HepG2 (cell line): ENCODE data around the gene CCDC142. TPM values are rescaled to one million over a fixed set of nuclear protein-coding genes. Genes with fewer than 3 reads are reported as not detected.
A peak's percentile ranks its signal among the peaks of the same experiment; 100 is the strongest.
"Not testable (repeated sequence)": the region's sequence is repeated elsewhere in the genome, so short reads cannot be mapped to it uniquely, and the experiment has no call there.

Experiments
- ATAC-seq: fragments of 200-7000 bp; cut with Tn5 transposase; 3 replicates; pipeline ENCODE4 v1.9.1; 2020; ENCODE audit warnings: mild to moderate bottlenecking, moderate library complexity
- BruUV-seq: library from RNA; stranded (reverse); fragments of 400-500 nt; replicated peaks from 2 replicates; lab custom pipeline; 2021; lab: Mats Ljungman, UMichigan
- CTCF ChIA-PET: fragments of 300-600 bp; formaldehyde crosslinking; extraction: SDS; loops from one replicate; lab custom pipeline; 2021; ENCODE audit warnings: low total read pairs, inconsistent platforms, low intra/inter-chr PET ratio; lab: Yijun Ruan, JAX
- POLR2A ChIA-PET: fragments of 350-600 bp; sonication (Branson Sonifier 250); formaldehyde crosslinking; loops from one replicate; lab custom pipeline; 2020; ENCODE audit warnings: antibody characterized with exemption, inconsistent platforms; lab: Yijun Ruan, JAX
- DNase-seq: peaks from one replicate; pipeline ENCODE4 v3.0.0-alpha.2; 2015; ENCODE audit warnings: low spot score
- FAIRE-seq: peaks from 3 replicates; lab custom pipeline; 2011; peaks lifted over from hg19 to GRCh38; lab: Jason Lieb, UNC
- H2AFZ ChIP-seq: one replicate; pipeline ENCODE4 v1.6.1; 2011; ENCODE audit warnings: low read length, inconsistent platforms
- H3K27ac ChIP-seq: fragments of 300-600 bp; 3 replicates; pipeline ENCODE4 v1.8.0; 2011; ENCODE audit warnings: mixed run types, mild to moderate bottlenecking, mixed read lengths, low read length, inconsistent platforms; ENCODE audit not compliant: insufficient read depth; ENCODE audit errors: extremely low read length
- H3K27me3 ChIP-seq, 2 experiments: fragments of 200-600 bp in 1 of 2; 2 replicates in 1 of 2; 3 replicates in 1 of 2; pipeline versions ENCODE4 v1.6.0 to v1.8.0; 2011; ENCODE audit warnings: low read length in 2 of 2, mild to moderate bottlenecking in 2 of 2, moderate library complexity in 2 of 2, inconsistent platforms in 1 of 2; ENCODE audit not compliant: insufficient read depth in 2 of 2, control insufficient read depth in 1 of 2
- H3K36me3 ChIP-seq, 2 experiments: fragments of 200-600 bp in 1 of 2; replicated peaks in 1 of 2; 2 replicates in 1 of 2; 3 replicates in 1 of 2; pipeline versions ENCODE4 v1.5.1 to v1.8.0; 2011; ENCODE audit warnings: low read length in 2 of 2, inconsistent platforms in 1 of 2; ENCODE audit not compliant: insufficient read depth in 2 of 2, control insufficient read depth in 1 of 2
- H3K4me1 ChIP-seq: 2 replicates; pipeline ENCODE4 v1.5.1; 2012; ENCODE audit warnings: low read length, inconsistent platforms; ENCODE audit not compliant: insufficient read depth
- H3K4me2 ChIP-seq: 2 replicates; pipeline ENCODE4 v1.6.0; 2011; ENCODE audit warnings: low read depth, low read length, inconsistent platforms
- H3K4me3 ChIP-seq, 3 experiments: fragments of 200-600 bp in 1 of 3; sonication (generic), shearing (Covaris generic) in 1 of 3; replicated peaks in 1 of 3; 2 replicates each; pipeline ENCODE4 v1.5.1; 2011 to 2016; ENCODE audit warnings: low read length in 3 of 3, inconsistent platforms in 2 of 3, low read depth in 2 of 3, mild to moderate bottlenecking in 2 of 3, control low read depth in 1 of 3, mixed read lengths in 1 of 3; ENCODE audit not compliant: insufficient read depth in 1 of 3
- H3K79me2 ChIP-seq: one replicate; pipeline ENCODE4 v1.6.1; 2011; ENCODE audit warnings: low read length, inconsistent platforms; ENCODE audit not compliant: insufficient read depth
- H3K9ac ChIP-seq: 2 replicates; pipeline ENCODE4 v1.6.0; 2011; ENCODE audit warnings: mild to moderate bottlenecking, low read depth, low read length, inconsistent platforms; ENCODE audit not compliant: insufficient read depth
- H3K9me3 ChIP-seq: 2 replicates; pipeline ENCODE4 v1.5.1; 2012; ENCODE audit warnings: mild to moderate bottlenecking, low read length
- H4K20me1 ChIP-seq: 2 replicates; pipeline ENCODE4 v1.6.0; 2011; ENCODE audit warnings: inconsistent platforms, mild to moderate bottlenecking, low read length, moderate library complexity; ENCODE audit not compliant: insufficient read depth
- CHD4 ChIP-seq: fragments of 200-600 bp; sonication (generic); IDR thresholded peaks from 2 replicates; pipeline ENCODE4 v1.7.0; 2017; ENCODE audit warnings: mild to moderate bottlenecking, low read length, borderline replicate concordance
- CREM ChIP-seq, 2 experiments: sonication (generic) in 1 of 2; formaldehyde crosslinking in 1 of 2; IDR thresholded peaks; 2 replicates each; pipeline versions ENCODE4 v1.4.0 to v1.6.1; 2016 to 2020; ENCODE audit warnings: antibody characterized with exemption in 1 of 2, mild to moderate bottlenecking in 1 of 2, missing genetic modification reagents in 1 of 2
- TCF7 ChIP-seq: sonication (generic); IDR thresholded peaks from 2 replicates; pipeline ENCODE4 v1.6.1; 2016; ENCODE audit warnings: antibody characterized with exemption, low read depth
- ZMYM3 ChIP-seq: sonication (generic); formaldehyde crosslinking; IDR thresholded peaks from 2 replicates; pipeline ENCODE4 v1.5.1; 2020; ENCODE audit warnings: mild to moderate bottlenecking, missing genetic modification reagents
- ZNF121 ChIP-seq: sonication (generic); formaldehyde crosslinking; IDR thresholded peaks from 2 replicates; pipeline ENCODE4 v1.5.0; 2020; ENCODE audit warnings: mild to moderate bottlenecking, missing genetic modification reagents
- ZNF264 ChIP-seq: sonication (generic); formaldehyde crosslinking; IDR thresholded peaks from 2 replicates; pipeline ENCODE4 v1.4.0; 2020; ENCODE audit warnings: missing genetic modification reagents
- ZNF292 ChIP-seq: sonication (generic); formaldehyde crosslinking; IDR thresholded peaks from 2 replicates; pipeline ENCODE4 v1.8.1; 2022; ENCODE audit warnings: mild to moderate bottlenecking, low read depth, missing genetic modification reagents, borderline replicate concordance
- ZNF549 ChIP-seq: sonication (generic); formaldehyde crosslinking; IDR thresholded peaks from 2 replicates; pipeline ENCODE4 v1.5.0; 2020; ENCODE audit warnings: missing genetic modification reagents
- WGBS: methylation state at CpG from one replicate; pipeline ENCODE4 v1.1.6; 2017; ENCODE audit warnings: low lambda C conversion rate; 5-methylcytosine and 5-hydroxymethylcytosine counted together
- in situ Hi-C: cut with HindIII; loops from 2 replicates; pipeline ENCODE4 v1.10.0; 2017; ENCODE audit warnings: low pct_unique_long_range_greater_than_20kb; ENCODE audit not compliant: extremely low pct_ligation_motif_present
- intact Hi-C: fragments of 100-400 bp; cut with micrococcal nuclease; formaldehyde crosslinking; loops from one replicate; pipeline ENCODE4 v1.10.0; 2022; ENCODE audit not compliant: unreplicated experiment
- polyA plus RNA-seq, 8 experiments: library from polyadenylated mRNA; depleted of rRNA in 3 of 8; stranded (reverse) in 7 of 8; unstranded in 1 of 8; fragments of >200 nt; fragmentation: Illumina TruSeq in 4 of 8; extraction: Trizol in 4 of 8; gene quantifications; 2 replicates each; pipeline versions ENCODE4 v1.2.1 to v1.2.3, GENCODE V29; 2011 to 2016; ENCODE audit warnings: low read depth in 4 of 8, missing spikeins in 1 of 8, mixed read lengths in 1 of 8; ENCODE audit not compliant: insufficient read depth in 1 of 8
- total RNA-seq, 5 experiments: library from RNA; depleted of rRNA; stranded (reverse); fragments of >200 nt; fragmentation: Illumina TruSeq; extraction: Trizol; gene quantifications; 2 replicates each; pipeline ENCODE4 v1.2.3, GENCODE V29; 2016; ENCODE audit warnings: low read depth in 1 of 5
- TF ChIP-seq, protein P1 (sequence below): sonication (generic); formaldehyde crosslinking; IDR thresholded peaks from 2 replicates; pipeline ENCODE4 v1.5.0; 2020; ENCODE audit warnings: mild to moderate bottlenecking, missing genetic modification reagents
- TF ChIP-seq, protein P2 (sequence below): sonication (generic); formaldehyde crosslinking; IDR thresholded peaks from 2 replicates; pipeline ENCODE4 v1.4.0; 2020; ENCODE audit warnings: missing genetic modification reagents, mild to moderate bottlenecking, borderline replicate concordance
- TF ChIP-seq, protein P3 (sequence below): sonication (generic); formaldehyde crosslinking; IDR thresholded peaks from 2 replicates; pipeline ENCODE4 v1.5.1; 2020; ENCODE audit warnings: missing genetic modification reagents, mild to moderate bottlenecking, borderline replicate concordance
- TF ChIP-seq, protein P4 (sequence below): sonication (generic); formaldehyde crosslinking; IDR thresholded peaks from 2 replicates; pipeline ENCODE4 v1.4.0; 2020; ENCODE audit warnings: missing genetic modification reagents, borderline replicate concordance

The CCDC142 gene
- total and polyA plus RNA-seq, 2 of the 13 experiments (the other 11 are each of a cell fraction or from before 2014, with no cell fraction given): 14.7 to 30.4 TPM

DNA sequence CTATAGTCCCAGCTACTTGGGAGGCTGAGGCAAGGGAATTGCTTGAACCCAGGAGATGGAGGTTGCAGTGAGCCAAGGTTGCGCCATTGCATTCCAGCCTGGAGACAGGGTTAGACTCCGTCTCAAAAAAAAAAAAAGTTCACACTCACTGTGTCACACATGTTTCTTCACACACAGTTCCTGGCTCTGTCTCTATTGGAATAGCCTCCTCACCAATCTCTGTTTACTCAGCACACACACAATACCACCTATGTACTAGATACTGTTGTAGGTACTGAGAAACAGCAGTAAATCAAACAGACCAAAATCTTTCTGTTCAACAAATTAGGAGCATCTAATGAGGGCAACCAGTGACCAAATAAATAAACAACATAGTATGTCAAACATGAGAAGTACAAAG is 3.3 kb upstream of the CCDC142 start (continued):
- TF ChIP-seq, protein P1, sequence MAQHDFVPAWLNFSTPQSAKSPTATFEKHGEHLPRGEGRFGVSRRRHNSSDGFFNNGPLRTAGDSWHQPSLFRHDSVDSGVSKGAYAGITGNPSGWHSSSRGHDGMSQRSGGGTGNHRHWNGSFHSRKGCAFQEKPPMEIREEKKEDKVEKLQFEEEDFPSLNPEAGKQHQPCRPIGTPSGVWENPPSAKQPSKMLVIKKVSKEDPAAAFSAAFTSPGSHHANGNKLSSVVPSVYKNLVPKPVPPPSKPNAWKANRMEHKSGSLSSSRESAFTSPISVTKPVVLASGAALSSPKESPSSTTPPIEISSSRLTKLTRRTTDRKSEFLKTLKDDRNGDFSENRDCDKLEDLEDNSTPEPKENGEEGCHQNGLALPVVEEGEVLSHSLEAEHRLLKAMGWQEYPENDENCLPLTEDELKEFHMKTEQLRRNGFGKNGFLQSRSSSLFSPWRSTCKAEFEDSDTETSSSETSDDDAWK (CRISPR knock-in tag): no peak
- TF ChIP-seq CREM (IDR thresholded peaks at IDR 0.05) (peak; percentile 44; the same call in 1 of the 2 replicates), CREM (CRISPR knock-in tag; IDR thresholded peaks at IDR 0.05) (no peak), TCF7 (0 out of 2 replicates have a peak, but pooled peaks have one; percentile 17), ZNF264 (CRISPR knock-in tag) (no peak; the same call in 1 of the 2 replicates), ZNF549 (CRISPR knock-in tag) (no peak)

DNA sequence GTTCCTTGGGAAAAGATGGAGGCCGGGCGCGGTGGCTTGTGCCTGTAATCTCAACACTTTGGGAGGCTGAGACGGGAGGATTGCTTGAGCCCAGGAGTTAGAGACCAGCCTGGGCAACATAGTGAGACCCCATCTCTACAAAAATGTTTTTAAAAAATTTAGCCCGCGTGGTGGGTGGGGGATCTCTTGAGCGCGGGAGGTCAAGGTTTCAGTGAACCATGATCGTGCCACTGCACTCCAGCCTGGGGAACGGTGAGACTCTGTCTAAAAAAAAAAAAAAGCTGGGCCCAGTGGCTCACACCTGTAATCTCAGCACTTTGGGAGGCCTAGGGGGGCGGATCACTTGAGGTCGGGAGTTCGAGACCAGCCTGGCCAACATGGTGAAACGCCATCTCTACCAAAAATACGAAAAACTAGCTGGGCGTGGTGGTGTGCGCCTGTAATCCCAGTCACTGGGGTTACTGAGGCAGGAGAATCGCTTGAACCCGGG is 922 bp upstream of the CCDC142 start:
- not testable (repeated sequence) for H4K20me1 ChIP-seq, ATAC-seq, BruUV-seq, H3K27me3 ChIP-seq, DNase-seq, H3K27ac ChIP-seq, H3K9me3 ChIP-seq, FAIRE-seq, H2AFZ ChIP-seq
- Histone ChIP-seq H3K79me2 (peaks cover 45% of the 10 kb centered on the region), H3K4me1 (peaks cover 74% of the 10 kb centered on the region), H3K9ac (peak overlapping the region; percentile 91), H3K36me3 (peaks cover 2 to 10% of the 10 kb centered on the region in 2 experiments; a peak in 4 of 5 replicates), H3K4me2 (peak overlapping the region; percentile 78), H3K4me3 (peak overlapping the region; percentile 82 to 87 (median 83))
- ChIA-PET CTCF (interaction anchor here (1.0 to 2.4 kb wide), 7 partner anchors 19 to 104 kb away, joined by 3 to 20 read pairs (median 10); partner anchors contain the start of genes AUP1, HTRA2, INO80B and MOGS), POLR2A (interaction anchor here (1.0 to 20.6 kb wide), 12 partner anchors 9 to 93 kb away, joined by 5 to 795 read pairs (median 18); partner anchors contain the start of genes AUP1, DQX1, HTRA2 and INO80B)
- WGBS: 81% methylated on average over 19 of the region's 19 CpGs
- intact Hi-C loops (loop anchor here (1.0 kb wide), 5 partner anchors 19 to 104 kb away; partner anchors contain the start of genes AUP1, HTRA2 and PCGF1), in situ Hi-C loops (loop anchor here (5.0 kb wide), 1 partner anchor 99 kb away; no protein-coding TSS in a partner anchor)
- 0 out of 2 replicates have a peak, but pooled peaks have one; percentile 2 for TF ChIP-seq ZNF292 (CRISPR knock-in tag)
- peak; percentile 98 for TF ChIP-seq ZNF121 (CRISPR knock-in tag)
- TF ChIP-seq, protein P2, sequence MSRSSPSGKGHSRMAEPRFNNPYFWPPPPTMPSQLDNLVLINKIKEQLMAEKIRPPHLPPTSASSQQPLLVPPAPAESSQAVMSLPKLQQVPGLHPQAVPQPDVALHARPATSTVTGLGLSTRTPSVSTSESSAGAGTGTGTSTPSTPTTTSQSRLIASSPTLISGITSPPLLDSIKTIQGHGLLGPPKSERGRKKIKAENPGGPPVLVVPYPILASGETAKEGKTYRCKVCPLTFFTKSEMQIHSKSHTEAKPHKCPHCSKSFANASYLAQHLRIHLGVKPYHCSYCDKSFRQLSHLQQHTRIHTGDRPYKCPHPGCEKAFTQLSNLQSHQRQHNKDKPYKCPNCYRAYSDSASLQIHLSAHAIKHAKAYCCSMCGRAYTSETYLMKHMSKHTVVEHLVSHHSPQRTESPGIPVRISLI (CRISPR knock-in tag): 0 out of 2 replicates have a peak, but pooled peaks have one; percentile 27
- TF ChIP-seq, protein P3, sequence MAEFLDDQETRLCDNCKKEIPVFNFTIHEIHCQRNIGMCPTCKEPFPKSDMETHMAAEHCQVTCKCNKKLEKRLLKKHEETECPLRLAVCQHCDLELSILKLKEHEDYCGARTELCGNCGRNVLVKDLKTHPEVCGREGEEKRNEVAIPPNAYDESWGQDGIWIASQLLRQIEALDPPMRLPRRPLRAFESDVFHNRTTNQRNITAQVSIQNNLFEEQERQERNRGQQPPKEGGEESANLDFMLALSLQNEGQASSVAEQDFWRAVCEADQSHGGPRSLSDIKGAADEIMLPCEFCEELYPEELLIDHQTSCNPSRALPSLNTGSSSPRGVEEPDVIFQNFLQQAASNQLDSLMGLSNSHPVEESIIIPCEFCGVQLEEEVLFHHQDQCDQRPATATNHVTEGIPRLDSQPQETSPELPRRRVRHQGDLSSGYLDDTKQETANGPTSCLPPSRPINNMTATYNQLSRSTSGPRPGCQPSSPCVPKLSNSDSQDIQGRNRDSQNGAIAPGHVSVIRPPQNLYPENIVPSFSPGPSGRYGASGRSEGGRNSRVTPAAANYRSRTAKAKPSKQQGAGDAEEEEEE: peak; percentile 13; the same call in 1 of the 2 replicates
- 0 out of 2 replicates have a peak, but pooled peaks have one; percentile 19 for TF ChIP-seq CHD4
- TF ChIP-seq, protein P4, sequence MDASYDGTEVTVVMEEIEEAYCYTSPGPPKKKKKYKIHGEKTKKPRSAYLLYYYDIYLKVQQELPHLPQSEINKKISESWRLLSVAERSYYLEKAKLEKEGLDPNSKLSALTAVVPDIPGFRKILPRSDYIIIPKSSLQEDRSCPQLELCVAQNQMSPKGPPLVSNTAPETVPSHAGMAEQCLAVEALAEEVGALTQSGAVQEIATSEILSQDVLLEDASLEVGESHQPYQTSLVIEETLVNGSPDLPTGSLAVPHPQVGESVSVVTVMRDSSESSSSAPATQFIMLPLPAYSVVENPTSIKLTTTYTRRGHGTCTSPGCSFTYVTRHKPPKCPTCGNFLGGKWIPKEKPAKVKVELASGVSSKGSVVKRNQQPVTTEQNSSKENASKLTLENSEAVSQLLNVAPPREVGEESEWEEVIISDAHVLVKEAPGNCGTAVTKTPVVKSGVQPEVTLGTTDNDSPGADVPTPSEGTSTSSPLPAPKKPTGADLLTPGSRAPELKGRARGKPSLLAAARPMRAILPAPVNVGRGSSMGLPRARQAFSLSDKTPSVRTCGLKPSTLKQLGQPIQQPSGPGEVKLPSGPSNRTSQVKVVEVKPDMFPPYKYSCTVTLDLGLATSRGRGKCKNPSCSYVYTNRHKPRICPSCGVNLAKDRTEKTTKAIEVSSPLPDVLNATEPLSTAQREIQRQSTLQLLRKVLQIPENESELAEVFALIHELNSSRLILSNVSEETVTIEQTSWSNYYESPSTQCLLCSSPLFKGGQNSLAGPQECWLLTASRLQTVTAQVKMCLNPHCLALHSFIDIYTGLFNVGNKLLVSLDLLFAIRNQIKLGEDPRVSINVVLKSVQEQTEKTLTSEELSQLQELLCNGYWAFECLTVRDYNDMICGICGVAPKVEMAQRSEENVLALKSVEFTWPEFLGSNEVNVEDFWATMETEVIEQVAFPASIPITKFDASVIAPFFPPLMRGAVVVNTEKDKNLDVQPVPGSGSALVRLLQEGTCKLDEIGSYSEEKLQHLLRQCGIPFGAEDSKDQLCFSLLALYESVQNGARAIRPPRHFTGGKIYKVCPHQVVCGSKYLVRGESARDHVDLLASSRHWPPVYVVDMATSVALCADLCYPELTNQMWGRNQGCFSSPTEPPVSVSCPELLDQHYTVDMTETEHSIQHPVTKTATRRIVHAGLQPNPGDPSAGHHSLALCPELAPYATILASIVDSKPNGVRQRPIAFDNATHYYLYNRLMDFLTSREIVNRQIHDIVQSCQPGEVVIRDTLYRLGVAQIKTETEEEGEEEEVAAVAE: 0 out of 2 replicates have a peak, but pooled peaks have one; percentile 4
- TF ChIP-seq ZMYM3 (CRISPR knock-in tag): 0 out of 2 replicates have a peak, but pooled peaks have one; percentile 21
